ENCODE results near the gene CHL1. TPM values are rescaled to one million over a fixed set of nuclear protein-coding genes. Genes with fewer than 3 reads are reported as not detected.

The CHL1 gene
- total RNA-seq, 2 experiments from 2014 or later = not detected

DNA sequence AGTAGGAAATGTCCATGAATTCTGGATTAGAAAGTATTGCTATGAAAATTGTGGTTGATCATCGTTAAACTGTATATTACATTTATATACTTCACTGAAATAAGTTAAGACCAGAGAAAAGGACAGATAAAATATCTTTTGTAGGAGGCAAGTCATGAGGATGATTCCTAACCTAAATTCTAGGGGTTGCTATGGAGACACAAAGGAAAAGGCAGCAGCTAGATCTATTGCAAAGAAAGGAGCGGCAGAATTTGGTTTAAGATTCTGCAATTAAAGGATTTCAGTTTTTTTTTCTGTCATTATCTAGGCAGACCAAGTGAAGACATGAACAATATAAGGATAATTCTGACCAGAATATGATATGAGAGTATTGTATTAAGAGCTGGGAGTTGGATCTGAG is 136.1 kb downstream of the CHL1 start:
- H3K9me3 Mint-ChIP-seq (ENCODE audit: insufficient read depth) = no peaks in the 10 kb centered on the region
- no peaks in the 10 kb centered on the region for H3K27me3 Mint-ChIP-seq (ENCODE audit: low read depth)
- H3K4me1 Mint-ChIP-seq (ENCODE audit: low read depth) = no peaks in the 10 kb centered on the region
- no peaks in the 10 kb centered on the region for H3K36me3 Mint-ChIP-seq (ENCODE audit: low read depth)
- H3K4me3 Mint-ChIP-seq = no peak overlapping the region
- no peak overlapping the region for H3K27ac Mint-ChIP-seq
- POLR2A ChIA-PET = no interaction called here
- DNase-seq = no peak
- CTCF ChIA-PET = no interaction called here
- no peak for ATAC-seq

GRCh38 chr3:335240-335639 is 138.7 kb downstream of the CHL1 start:
- CTCF ChIA-PET = no interaction called here
- H3K4me3 Mint-ChIP-seq = no peak overlapping the region
- H3K27ac Mint-ChIP-seq = no peak overlapping the region

DNA sequence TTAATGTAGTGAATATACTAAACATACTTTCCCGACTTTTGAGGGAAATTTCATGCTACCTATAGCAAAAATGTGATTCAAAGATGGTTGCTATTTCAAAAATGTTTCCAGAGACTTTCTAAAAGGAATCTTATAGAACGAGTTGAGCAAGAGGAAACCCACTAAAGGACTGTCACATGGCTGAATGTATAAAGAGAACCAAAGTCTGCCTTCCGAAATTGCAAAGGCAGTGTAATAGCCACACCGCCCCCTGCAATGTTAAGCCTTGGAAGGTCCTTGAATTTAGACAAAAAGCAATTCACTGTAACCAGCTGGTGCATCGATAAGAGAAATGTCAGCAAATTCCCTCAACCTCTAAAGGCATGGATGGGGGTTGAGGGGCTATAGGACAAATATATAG is 142.8 kb downstream of the CHL1 start:
- Mint-ChIP-seq H3K27me3 (ENCODE audit: low read depth) (no peaks in the 10 kb centered on the region), H3K9me3 (ENCODE audit: insufficient read depth) (peaks cover 8% of the 10 kb centered on the region), H3K4me3 (no peak overlapping the region), H3K27ac (no peak overlapping the region), H3K4me1 (ENCODE audit: low read depth) (no peaks in the 10 kb centered on the region), H3K36me3 (ENCODE audit: low read depth) (no peaks in the 10 kb centered on the region)
- no peak for ATAC-seq
- ChIA-PET CTCF (no interaction called here), POLR2A (no interaction called here)
- DNase-seq = no peak

More at GRCh38 chr3:335240-335639, 138.7 kb downstream of the CHL1 start:
- Mint-ChIP-seq H3K36me3 (ENCODE audit: low read depth) (no peaks in the 10 kb centered on the region), H3K9me3 (ENCODE audit: insufficient read depth) (peaks cover 3% of the 10 kb centered on the region), H3K27me3 (ENCODE audit: low read depth) (no peaks in the 10 kb centered on the region), H3K4me1 (ENCODE audit: low read depth) (no peaks in the 10 kb centered on the region)
- DNase-seq (no peak), ATAC-seq (no peak)
- POLR2A ChIA-PET = no interaction called here

DNA sequence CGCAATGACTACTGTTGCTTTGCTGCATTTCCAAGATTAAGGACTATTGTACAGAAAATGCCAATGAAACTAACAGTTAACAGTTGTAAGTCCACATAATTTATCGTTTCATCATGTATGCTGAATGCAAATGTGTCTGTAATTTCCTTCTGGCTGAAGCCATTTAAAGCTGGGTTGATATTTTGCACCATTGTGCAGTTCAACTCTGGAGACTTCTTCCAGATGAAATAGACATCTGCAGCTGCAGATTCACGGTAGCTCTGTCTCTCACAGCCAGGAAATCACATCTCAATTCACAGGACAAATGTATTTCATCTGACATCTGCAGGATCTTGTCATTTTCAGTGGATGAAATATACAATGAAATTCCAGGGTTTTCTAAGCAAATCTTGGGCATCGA is 145.4 kb downstream of the CHL1 start:
- peaks cover 8% of the 10 kb centered on the region for H3K9me3 Mint-ChIP-seq (ENCODE audit: insufficient read depth)
- ChIA-PET POLR2A (no interaction called here), CTCF (no interaction called here)
- H3K36me3 Mint-ChIP-seq (ENCODE audit: low read depth) = no peaks in the 10 kb centered on the region
- DNase-seq = no peak
- H3K4me1 Mint-ChIP-seq (ENCODE audit: low read depth) = no peaks in the 10 kb centered on the region
- no peak overlapping the region for H3K4me3 Mint-ChIP-seq
- H3K27ac Mint-ChIP-seq = no peak overlapping the region
- H3K27me3 Mint-ChIP-seq (ENCODE audit: low read depth) = no peaks in the 10 kb centered on the region
- ATAC-seq = no peak

GRCh38 chr3:346186-346585 is 149.6 kb downstream of the CHL1 start:
- no peak overlapping the region for H3K27ac Mint-ChIP-seq

DNA sequence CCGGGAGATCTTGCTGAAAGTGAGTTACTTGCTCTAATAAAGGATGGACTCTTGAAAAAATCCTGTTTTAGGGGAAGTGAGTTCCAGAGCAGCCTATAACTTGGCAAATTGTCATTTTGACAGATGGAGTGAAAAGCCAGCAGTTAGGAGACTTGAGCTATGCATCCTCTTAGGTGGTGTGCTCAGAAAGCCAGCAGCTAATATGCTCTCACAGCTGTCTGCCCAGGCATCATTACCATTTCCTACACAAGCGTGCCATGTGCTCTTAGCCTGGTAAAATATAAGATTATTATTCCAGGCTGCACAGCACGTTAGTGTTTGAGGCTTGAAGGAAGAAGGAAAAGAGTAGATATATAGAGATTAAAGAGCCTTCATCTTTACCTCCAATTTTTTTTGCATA is 151.0 kb downstream of the CHL1 start:
- no peaks in the 10 kb centered on the region for H3K27me3 Mint-ChIP-seq (ENCODE audit: low read depth)

More at GRCh38 chr3:346186-346585, 149.6 kb downstream of the CHL1 start:
- H3K9me3 Mint-ChIP-seq (ENCODE audit: insufficient read depth) = no peaks in the 10 kb centered on the region
- CTCF ChIA-PET = no interaction called here
- ATAC-seq (no peak), DNase-seq (no peak)
- H3K4me3 Mint-ChIP-seq = no peak overlapping the region
- H3K27me3 Mint-ChIP-seq (ENCODE audit: low read depth) = no peaks in the 10 kb centered on the region
- no peaks in the 10 kb centered on the region for H3K4me1 Mint-ChIP-seq (ENCODE audit: low read depth)
- POLR2A ChIA-PET = no interaction called here
- no peaks in the 10 kb centered on the region for H3K36me3 Mint-ChIP-seq (ENCODE audit: low read depth)

DNA sequence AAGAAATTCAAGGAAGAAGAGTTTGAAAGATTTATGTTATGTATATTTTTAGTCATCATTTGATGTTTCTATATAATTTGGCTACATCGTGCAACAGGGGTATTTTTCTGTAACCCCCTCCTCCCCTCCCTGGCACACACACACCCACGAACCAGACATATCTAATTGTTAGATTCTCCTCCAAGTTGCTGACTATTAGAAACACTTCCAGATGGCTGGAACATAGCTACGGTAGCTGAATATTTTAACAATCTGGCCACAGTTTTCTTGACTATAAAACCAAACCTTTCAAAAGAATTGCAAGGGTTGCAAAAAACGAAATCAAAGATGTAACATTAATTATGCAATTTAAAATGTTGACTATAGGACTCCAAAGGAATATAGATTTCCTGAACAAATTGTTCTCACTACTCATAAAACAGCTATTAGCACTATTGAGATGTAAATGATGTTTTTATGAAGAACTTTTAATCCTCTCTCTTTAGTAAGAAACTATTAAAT is 154.4 kb downstream of the CHL1 start:
- H3K36me3 Mint-ChIP-seq (ENCODE audit: low read depth) = no peaks in the 10 kb centered on the region
- DNase-seq (no peak), ATAC-seq (no peak)
- H3K27ac Mint-ChIP-seq = no peak overlapping the region
- CTCF ChIA-PET = no interaction called here
- no peaks in the 10 kb centered on the region for H3K9me3 Mint-ChIP-seq (ENCODE audit: insufficient read depth)
- H3K4me3 Mint-ChIP-seq = no peak overlapping the region
- H3K4me1 Mint-ChIP-seq (ENCODE audit: low read depth) = no peaks in the 10 kb centered on the region
- POLR2A ChIA-PET = no interaction called here
- H3K27me3 Mint-ChIP-seq (ENCODE audit: low read depth) = no peaks in the 10 kb centered on the region

More for the DNA sequence above, 151.0 kb downstream of the CHL1 start:
- no peak for ATAC-seq
- ChIA-PET POLR2A (no interaction called here), CTCF (no interaction called here)
- H3K27ac Mint-ChIP-seq = no peak overlapping the region
- H3K36me3 Mint-ChIP-seq (ENCODE audit: low read depth) = no peaks in the 10 kb centered on the region
- no peaks in the 10 kb centered on the region for H3K4me1 Mint-ChIP-seq (ENCODE audit: low read depth)
- no peaks in the 10 kb centered on the region for H3K9me3 Mint-ChIP-seq (ENCODE audit: insufficient read depth)
- no peak overlapping the region for H3K4me3 Mint-ChIP-seq
- no peak for DNase-seq

DNA sequence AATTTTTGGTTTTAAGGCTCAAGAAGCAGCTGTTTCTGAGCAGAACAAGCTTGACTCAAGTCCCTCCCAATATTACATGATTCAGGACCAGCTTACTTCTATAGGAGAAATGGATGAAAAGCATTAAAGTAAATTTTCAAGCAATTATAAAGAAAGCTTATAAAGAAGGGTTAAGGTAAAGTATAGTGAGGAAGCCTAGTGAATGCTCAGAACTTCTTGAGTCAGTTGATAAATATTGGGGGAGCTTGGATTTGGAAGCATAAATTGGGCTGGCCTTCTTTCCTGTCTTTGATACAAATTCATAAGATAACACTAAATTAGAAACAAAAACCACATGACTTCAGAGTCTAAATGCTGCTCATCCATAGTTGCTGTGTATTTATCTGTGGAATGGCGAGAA is 156.0 kb downstream of the CHL1 start:
- DNase-seq (no peak), ATAC-seq (no peak)
- Mint-ChIP-seq H3K4me1 (ENCODE audit: low read depth) (no peaks in the 10 kb centered on the region), H3K36me3 (ENCODE audit: low read depth) (no peaks in the 10 kb centered on the region), H3K27me3 (ENCODE audit: low read depth) (no peaks in the 10 kb centered on the region), H3K27ac (no peak overlapping the region), H3K9me3 (ENCODE audit: insufficient read depth) (no peaks in the 10 kb centered on the region), H3K4me3 (no peak overlapping the region)
- CTCF ChIA-PET = interaction anchor here (2.0 kb wide), 1 partner anchor 310 kb away, joined by 7 read pairs; no protein-coding TSS in a partner anchor
- POLR2A ChIA-PET = no interaction called here

- Mint-ChIP-seq H3K4me1 (ENCODE audit: low read depth) (no peaks in the 10 kb centered on the region), H3K9me3 (ENCODE audit: insufficient read depth) (no peaks in the 10 kb centered on the region), H3K4me3 (no peak overlapping the region), H3K27ac (no peak overlapping the region), H3K27me3 (ENCODE audit: low read depth) (no peaks in the 10 kb centered on the region), H3K36me3 (ENCODE audit: low read depth) (no peaks in the 10 kb centered on the region)
- no peak for DNase-seq
- no peak for ATAC-seq
- ChIA-PET CTCF (interaction anchor here (1.3 to 2.0 kb wide), 2 partner anchors 9 to 310 kb away, joined by 3 to 7 read pairs; no protein-coding TSS in a partner anchor), POLR2A (no interaction called here)
Measured at GRCh38 chr3:353191-353739, 156.7 kb downstream of the CHL1 start.

DNA sequence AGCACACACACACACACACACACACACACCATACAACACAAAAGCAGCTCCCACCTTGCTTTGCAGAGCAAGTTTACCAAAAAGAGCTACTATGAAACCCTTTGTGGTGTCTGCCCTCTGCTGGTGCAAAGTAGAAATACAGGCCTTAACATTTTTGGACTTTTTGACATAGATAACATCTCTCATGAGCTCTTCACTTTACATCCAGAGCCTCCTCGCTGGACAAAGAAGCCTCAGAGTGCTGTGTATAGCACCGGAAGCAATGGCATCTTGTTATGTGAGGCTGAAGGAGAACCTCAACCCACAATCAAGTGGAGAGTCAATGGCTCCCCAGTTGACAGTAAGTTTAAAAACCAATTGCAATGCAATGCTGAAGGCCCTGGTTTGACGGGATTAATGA is 157.9 kb downstream of the CHL1 start:
- H3K27me3 Mint-ChIP-seq (ENCODE audit: low read depth) = no peaks in the 10 kb centered on the region
- ChIA-PET CTCF (interaction anchor here (0.7 to 2.0 kb wide), 9 partner anchors 8 to 312 kb away, joined by 3 to 7 read pairs (median 3); no protein-coding TSS in a partner anchor), POLR2A (no interaction called here)
- no peaks in the 10 kb centered on the region for H3K9me3 Mint-ChIP-seq (ENCODE audit: insufficient read depth)
- peak; percentile 39 for DNase-seq
- H3K4me1 Mint-ChIP-seq (ENCODE audit: low read depth) = no peaks in the 10 kb centered on the region
- no peak overlapping the region for H3K4me3 Mint-ChIP-seq
- no peaks in the 10 kb centered on the region for H3K36me3 Mint-ChIP-seq (ENCODE audit: low read depth)
- no peak for ATAC-seq
- no peak overlapping the region for H3K27ac Mint-ChIP-seq

DNA sequence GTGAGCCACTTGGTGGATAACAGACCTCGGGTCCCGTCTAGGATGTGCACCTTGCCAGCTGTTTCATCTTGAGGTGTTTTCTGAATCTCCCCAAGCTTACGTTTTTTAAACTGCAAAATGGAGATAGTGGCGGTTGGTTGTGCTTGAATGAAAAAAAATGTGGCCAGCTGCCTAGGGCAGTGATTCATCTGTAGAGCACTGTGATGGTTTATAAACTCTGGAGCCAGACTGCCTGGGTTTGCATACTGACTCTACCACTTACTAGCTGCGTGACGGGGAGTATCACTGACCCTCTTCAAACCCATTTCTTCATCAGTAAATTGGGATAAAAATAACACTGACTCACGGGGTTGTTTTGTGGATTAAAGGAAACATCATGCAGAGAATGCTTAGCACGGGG is 159.1 kb downstream of the CHL1 start:
- Mint-ChIP-seq H3K36me3 (ENCODE audit: low read depth) (no peaks in the 10 kb centered on the region), H3K4me3 (no peak overlapping the region), H3K27me3 (ENCODE audit: low read depth) (no peaks in the 10 kb centered on the region), H3K4me1 (ENCODE audit: low read depth) (no peaks in the 10 kb centered on the region), H3K27ac (no peak overlapping the region), H3K9me3 (ENCODE audit: insufficient read depth) (no peaks in the 10 kb centered on the region)
- no peak for ATAC-seq
- no peak for DNase-seq
- POLR2A ChIA-PET = no interaction called here
- CTCF ChIA-PET = no interaction called here

GRCh38 chr3:356952-357351 is 160.4 kb downstream of the CHL1 start:
- DNase-seq = no peak
- ChIA-PET POLR2A (no interaction called here), CTCF (no interaction called here)
- Mint-ChIP-seq H3K36me3 (ENCODE audit: low read depth) (no peaks in the 10 kb centered on the region), H3K4me3 (no peak overlapping the region), H3K27me3 (ENCODE audit: low read depth) (no peaks in the 10 kb centered on the region), H3K27ac (no peak overlapping the region), H3K4me1 (ENCODE audit: low read depth) (no peaks in the 10 kb centered on the region), H3K9me3 (ENCODE audit: insufficient read depth) (no peaks in the 10 kb centered on the region)
- ATAC-seq = no peak

DNA sequence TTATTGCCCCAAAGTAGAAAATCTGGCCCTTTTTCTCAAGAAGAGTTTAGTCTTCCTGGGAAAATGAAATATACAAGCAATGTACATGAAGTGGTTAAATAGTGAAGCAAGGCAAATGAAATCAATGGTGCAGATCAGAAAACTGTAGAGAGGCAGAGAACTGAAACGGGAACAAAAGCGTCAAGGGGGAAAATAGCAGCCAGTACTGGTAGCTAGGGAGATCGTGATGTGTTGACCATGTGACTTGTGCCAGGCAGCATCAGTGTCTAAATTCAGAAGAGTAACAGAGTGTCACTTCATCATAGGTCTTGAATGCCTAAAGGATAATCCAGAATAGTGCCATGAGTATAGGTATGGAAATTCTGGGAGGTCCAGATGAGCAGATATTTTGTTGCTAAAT is 163.1 kb downstream of the CHL1 start:
- H3K9me3 Mint-ChIP-seq (ENCODE audit: insufficient read depth) = no peaks in the 10 kb centered on the region
- no peaks in the 10 kb centered on the region for H3K27me3 Mint-ChIP-seq (ENCODE audit: low read depth)
- no peaks in the 10 kb centered on the region for H3K4me1 Mint-ChIP-seq (ENCODE audit: low read depth)
- no peak overlapping the region for H3K4me3 Mint-ChIP-seq
- H3K27ac Mint-ChIP-seq = no peak overlapping the region
- POLR2A ChIA-PET = no interaction called here
- ATAC-seq = no peak
- CTCF ChIA-PET = no interaction called here
- no peaks in the 10 kb centered on the region for H3K36me3 Mint-ChIP-seq (ENCODE audit: low read depth)
- DNase-seq = no peak
